Stimulated activated CD4-positive, alpha-beta T cell treated with anti-CD3 and anti-CD28 coated beads, Interleukin-12 subunit alpha, Interleukin-12 subunit beta, amount 100 ng/mL, for 4 hours (primary cell): ENCODE data around the gene ZNF579.

ENCODE experiments used
- DNase-seq: peaks from one replicate; pipeline ENCODE4 v3.0.0-alpha.2; 2020

The ZNF579 gene

DNA sequence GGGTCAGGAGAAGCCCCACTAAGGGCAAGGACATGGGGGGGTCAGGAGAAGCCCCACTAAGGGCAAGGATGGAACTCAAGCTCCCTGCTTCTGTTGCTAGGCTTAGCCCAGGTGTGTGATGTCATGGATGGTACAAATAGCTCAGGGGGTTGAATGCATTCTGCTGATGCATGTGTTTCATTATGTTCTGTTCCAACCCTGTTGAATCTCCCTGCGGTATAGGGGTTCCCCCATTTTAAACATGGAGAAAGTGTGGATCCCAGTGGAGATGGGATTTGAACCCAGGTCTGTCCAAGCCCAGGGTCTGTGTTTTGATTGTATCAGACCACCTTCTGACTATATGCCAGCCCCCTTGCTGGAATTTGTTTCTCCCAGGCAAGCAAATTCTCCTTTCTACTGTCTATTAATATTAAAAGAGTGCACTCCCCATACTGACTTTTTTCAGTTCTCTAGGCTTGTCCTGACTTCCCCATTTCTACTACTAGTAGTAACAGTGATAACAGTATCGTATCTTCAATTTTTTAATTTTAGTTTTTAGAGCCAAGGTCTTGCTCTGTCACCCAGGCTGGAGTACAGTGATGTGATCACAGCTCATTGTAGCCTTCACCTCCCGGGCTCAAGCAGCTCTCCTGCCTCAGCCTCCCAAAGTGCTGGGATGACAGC is 31.5 kb upstream of the ZNF579 start:
- DNase-seq: no peak

DNA sequence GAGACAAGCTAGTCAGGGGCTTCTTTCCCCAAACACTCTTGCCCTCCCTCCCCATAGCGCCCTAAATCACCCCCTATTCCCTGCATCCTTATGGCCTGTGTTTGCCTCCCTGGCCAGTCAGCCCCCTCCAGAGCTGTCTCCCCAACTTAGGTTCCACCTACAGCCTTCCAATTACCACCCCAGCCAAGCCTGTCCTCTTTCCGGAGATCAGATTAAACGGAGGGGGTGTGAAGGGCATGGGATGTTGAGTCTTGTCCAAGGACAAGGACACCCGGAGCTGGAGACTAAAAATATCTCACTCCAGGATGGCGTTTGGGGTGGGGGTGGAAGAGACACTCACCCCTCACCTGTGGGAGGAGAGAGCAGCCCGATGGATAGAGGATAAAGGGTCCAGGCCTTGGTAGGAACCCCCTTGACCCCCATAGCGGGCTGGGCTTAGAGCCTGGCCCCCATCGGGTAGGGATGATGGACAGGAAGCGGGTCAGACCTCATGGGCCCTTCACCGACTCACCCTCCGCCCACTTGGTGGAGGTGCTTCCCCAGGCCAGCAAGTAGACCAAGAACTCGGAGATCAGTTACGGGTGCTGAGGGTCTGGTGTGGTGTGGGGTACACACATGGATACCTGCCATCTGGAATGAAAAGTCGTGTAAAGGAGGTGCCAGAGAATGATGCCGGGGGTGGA is 30.8 kb upstream of the ZNF579 start:
- no peak for DNase-seq

DNA sequence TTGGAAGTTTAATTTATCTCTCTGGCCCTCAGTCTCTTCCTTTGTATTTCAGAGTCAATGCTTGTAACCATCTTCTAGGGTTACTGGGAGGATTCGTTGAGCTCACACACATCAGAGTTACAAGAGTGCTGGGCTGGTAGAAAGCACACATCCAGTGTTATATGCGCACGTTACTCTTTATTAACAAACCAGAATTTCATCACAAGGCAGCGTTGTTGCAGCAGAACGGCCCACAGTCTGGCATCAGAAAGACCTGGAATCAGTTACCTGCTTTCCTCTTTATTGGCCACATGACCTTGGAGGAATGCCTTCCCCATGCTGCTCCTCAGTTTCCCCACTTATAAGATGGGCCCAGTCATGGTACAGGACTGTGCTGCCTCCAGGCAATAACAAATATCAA is 28.7 kb upstream of the ZNF579 start:
- no peak for DNase-seq

DNA sequence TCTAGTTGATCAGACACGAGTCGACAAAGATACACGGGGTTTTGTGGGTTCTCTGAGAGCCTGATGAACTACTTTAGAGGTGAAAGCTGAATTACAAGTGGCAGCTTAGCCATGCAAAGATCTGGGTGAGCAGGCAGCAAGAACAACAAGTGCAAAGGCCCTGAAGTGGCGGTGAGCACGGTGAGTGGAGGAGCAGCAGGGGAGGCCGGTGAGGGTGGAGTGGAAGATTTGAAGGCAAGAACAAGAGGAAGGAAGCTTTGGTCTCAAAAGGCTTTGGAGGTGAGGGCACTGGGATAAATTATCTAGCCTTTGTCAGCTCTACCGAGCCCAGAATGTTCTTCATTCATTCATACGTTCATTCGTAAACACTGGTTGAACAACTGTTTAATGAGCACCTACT is 26.2 kb upstream of the ZNF579 start:
- no peak for DNase-seq

DNA sequence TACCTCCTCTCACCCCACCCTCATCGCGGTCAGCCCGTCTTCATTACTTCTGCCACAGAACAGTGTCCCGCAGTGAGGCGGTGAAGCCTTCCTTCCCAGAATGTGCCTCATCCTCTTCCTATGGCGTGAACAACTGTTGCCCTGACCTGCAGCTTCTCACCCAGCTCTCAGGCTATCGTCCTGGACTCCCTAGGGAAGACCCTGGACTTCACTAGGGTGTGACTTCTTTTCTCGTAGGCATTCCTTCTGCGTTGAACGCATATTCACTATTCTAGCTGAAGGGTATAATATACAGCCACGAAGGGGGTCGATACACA is 25.8 kb upstream of the ZNF579 start:
- no peak for DNase-seq

DNA sequence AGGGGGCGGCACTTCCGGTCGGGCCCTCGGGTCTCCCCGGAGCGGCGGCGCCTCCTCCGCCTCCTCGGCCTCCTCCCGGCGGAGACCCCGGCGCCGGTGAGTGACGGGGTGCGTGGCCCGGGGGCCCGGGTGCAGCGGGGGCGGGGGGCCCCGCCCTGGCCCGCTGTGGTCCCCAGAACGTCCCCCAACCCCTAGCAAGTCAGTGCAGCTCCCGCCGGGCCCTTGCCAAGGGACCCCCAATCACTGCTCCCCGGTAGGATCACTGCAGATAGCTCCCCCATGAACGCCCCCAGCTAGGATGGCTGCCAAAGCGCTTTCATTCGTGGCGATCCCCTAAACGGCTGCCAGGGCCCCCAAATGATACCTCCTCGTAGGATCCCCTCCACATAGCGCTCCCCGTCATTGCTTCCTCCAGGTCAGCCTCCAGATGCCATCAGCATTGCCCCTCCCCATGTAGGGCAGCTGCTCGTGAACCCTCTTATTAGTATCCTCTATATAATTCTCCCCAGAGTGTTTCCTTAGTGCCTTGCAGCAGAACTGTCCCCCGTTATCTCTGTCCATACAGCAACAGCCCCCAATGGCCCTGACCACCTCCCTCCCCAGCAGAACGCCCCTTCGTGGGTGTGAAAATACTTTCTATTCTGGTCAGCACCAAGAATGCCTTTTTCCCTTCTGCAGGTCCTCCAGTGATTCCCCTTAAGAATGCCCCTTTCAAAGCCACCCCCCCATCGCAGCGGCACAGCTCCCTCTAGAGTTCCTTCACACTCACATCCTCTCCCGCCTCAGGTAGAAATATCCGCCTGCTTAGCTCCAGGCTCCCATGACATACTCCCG is 25.2 kb upstream of the ZNF579 start, which contains the start of gene ZNF865:
TSS of gene ZNF865 (plus strand) at position 11 of the 834 bp plus-strand sequence. CDS start 7,972 bp downstream, outside the sequence.
- DNase-seq: peak; percentile 62

DNA sequence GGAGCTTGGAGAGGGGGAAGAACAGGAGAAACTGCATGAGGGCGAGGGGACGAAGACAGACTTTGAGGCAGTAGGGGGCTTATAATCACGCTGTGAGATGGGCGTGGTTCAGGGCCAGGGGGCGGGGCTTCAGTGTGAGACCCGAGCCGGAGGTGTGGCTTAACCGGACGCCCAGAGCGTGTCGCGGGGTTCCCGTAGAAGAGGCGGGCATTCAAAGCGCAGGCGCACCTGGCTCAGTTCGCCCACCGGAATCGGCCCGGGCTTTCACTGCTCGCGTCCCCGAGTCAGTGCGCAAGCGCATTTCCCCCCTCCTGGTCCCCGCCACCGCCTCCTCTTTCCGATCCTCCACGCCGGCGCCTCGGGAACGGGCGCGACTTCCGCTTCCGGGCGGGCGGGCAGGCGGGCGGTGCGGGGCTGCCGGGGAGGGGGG is 24.6 kb upstream of the ZNF579 start:
- DNase-seq: peak; percentile 99

DNA sequence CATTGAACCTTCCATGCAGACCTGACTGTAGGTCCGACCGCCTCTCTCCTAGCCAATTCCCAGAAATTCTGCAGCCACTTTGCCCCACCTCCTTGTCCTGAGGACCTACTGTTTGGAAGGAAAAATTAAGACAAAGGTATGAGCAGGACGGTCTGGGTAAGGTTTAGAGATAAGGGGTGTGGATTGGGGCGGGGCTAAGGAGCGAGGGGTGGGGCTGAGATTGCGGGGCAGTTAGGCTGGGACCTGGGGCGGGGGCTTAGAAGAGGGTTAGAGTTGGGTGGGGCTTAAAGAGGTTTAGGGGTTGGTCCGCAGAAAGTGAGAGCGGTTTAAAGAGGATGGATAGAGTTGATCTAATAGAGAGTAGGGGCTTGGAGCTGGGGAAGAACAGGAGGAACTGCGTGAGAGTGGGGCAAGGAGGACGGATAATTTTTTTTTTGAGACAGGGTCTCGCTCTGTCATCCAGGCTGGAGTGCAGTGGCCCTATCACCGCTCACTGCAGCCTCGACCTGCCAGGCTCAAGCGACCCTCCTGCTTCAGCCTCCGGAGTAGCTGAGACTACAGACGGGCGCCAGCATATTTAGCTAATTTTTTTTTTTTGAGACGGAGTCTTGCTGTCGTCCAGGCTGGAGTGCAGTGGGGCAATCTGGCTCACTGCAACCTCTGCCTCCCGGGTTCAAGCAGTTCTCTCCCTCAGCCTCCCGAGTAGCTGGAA is 23.1 kb upstream of the ZNF579 start:
- no peak for DNase-seq

DNA sequence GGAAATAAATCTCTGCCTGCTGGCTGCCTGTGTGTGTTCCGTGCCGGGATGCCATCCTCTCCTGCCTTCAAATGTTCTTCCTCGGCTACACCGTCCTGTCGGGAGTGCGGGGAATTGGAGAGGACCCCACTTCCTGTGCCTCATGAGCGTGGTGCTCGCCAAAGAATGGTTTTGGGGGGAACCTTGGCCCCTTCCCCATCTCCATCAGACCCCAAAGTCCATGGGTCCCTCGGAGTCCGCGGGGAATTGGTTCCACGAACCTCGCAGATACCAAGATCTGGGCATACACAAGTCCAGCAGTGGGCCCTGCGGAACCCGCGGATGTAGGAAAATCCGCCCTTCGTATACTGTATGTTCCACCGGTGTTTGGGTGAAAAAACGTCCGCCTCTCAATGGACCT is 22.5 kb upstream of the ZNF579 start:
- DNase-seq: no peak

DNA sequence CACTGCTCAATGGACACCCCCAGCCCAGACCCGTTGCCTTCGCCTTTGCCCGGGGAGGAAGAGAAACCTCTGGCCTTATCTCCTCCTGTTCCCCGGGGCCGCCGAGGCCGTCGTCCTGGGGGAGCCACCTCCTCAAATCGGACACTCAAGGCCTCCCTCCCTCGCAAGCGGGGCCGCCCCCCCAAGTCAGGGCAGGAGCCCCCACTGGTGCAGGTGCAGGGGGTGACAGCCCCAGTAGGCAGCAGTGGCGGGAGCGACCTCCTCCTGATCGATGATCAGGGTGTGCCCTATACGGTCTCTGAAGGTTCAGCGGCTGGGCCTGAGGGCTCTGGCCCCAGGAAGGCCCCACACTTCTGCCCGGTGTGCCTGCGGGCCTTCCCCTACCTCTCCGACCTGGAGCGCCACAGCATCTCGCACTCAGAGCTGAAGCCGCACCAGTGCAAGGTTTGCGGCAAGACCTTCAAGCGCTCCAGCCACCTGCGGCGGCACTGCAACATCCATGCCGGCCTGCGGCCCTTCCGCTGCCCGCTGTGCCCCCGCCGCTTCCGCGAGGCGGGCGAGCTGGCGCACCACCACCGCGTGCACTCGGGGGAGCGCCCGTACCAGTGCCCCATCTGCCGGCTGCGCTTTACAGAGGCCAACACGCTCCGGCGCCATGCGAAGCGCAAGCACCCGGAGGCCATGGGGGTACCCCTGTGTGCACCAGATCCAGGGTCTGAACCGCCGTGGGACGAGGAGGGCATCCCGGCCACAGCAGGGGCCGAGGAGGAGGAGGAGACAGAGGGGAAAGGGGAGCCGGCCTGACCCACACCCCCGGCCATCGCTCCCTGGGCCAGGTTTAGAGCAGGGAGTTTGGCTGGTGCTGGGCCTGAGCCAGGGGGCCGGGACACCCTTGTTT is 21.7 kb upstream of the ZNF579 start:
- no peak for DNase-seq

DNA sequence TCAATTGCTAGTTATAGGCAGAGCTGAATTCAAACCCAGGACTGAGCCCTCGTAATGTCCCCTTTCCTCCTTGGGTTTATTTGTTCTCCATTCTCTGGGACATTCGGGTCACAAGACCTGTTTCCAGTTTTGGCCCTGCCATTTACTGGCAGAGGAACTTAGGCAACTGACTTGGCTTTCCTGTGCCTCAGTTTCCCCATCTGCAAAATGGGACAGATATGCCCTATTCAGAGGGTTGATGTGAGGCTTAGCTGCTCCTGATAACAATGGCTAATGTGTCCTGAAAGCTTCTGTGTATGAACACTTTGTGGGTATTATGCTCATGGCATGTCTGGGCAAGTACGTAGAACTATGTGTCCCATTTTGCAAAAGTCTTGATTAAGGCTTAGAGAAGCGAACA is 20.4 kb upstream of the ZNF579 start:
- no peak for DNase-seq

DNA sequence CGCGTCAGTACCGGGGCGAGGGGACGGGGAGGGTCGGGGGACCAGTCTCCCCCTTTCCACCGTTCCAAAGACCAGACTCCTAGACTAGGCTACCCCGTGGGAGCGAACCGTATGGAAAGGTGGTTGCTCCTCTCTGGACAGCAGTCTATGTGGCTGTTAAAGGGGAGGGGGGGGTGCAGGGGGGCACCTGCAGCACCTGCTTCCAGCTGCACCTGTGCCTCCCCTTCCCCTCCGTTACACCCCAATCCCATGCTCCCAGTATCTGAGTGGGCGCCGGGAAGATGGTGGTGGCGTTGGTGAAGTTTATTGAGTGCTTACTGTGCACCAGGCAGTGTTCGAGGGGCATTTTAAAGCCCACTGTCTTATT is 20.0 kb upstream of the ZNF579 start:
- no peak for DNase-seq

DNA sequence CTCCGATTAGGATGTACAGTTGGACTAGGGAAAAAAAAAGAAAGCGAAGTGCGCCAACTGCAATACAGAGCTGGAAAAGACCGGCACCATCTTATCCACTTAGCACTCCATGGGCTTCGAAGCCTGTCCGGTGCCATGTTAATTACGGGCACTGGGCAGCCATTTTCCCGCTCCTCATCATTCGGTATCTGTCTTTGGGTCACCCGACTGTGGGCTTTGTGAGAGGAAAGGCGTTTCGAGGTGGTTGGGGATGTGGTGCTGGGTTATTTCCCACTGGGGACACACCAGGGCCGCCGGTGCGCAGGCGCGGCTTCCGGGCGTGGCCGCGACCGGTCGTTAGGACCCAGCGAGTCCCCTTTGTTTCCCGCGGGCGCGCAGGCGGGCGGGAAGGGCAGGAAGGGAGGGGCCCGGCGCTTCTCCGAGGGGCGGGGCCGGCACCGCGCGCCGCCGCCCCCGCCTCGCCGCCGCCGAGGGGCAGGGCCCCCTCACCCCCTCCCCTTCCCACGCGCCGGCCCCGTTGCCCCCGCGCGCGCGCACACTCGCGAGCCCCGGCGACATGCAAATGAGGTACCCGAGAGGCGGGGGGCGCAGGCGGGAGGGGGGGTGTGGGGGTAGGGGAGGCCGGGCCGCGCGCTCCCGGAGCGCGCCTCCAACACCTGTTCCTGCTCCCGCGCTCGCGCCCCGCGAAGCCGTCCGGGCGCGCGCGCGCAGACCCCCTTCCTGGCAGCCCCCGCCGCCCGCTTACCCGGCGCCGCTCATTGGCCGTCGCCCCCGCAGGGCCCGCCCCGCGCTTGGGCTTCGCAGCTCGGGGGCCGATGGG is 19.4 kb upstream of the ZNF579 start, which contains the start of gene ZNF524:
TSS of gene ZNF524 (plus strand) at position 447 of the 820 bp plus-strand sequence. CDS start 1,825 bp downstream, outside the sequence.
- peak; percentile 81 for DNase-seq

DNA sequence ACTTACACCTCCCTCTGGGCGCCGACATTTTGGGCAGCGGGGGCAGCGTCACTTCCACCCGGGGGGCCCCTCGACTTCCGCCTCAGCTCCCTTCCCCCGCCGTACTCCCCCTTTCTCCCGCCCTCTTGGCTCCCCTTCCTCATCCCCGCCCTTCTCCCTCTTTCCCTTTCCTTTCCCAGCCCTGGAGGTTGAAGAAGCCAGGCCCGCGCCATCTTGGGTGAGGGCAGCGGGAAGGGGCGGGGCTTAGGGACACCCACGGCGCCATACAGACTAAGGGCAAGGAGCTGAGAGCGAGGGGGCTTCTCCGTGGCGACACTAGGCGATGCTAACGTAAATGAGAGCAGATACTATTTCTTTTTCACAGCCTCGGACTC is 18.8 kb upstream of the ZNF579 start, which contains the start of gene FIZ1:
TSS of gene FIZ1 (minus strand) at position 50 of the 374 bp plus-strand sequence. CDS start 1,652 bp downstream, outside the sequence.
- DNase-seq: peak; percentile 95

DNA sequence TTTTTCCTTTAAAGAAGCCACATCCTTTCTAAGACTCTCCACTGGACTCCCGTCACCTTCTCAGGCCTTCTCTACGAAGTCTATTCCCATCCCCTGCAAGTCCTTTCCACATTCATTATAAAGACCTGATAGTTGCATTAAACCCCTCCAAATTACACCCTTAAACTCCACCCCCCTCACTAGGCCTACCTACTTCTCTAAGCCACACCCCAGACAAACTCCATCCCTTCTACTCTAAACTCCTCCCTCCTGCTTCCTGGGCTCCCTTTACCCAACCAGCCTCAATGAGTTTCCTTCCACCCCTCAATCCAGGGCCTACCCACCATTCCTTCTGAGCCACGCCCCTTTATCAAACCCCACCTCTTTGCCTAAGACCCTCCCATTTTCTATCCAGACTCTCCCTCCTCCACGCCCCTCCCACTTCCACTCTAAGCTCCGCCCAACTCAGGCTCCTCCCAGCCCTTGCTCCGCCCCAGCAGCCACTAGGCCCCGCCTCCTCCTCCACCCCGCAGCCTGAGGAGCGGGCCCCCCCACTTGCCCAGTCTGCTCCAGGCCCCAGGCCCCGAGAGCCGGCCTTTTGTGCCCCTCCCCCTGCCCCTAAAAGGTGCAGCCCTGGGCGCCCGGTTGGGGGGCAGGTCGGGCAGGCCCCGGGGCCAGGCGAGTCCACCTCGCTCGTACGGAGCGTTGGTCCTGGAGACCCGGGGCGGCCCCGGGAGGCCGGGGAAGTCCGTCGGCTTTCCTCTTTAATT is 18.2 kb upstream of the ZNF579 start:
- DNase-seq: peak; percentile 88

DNA sequence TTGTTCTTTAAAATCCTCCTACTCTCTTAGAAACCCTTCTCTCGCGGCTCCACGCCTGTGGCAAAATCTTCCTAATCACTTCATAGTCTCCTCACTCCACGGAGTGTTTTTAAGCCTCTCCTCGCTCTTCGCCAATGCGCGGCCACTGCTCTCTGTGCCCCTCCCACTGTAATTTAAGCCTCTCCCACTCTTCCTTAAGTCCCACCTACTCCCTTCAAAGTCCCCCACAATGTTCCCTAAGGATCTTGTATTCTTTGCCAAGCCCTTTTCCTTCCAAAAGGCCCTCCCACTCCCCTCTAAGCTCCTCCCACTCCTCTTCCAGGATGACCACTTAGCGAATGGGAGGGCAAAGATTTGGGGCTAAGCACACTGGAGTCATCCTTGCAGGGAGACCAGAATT is 17.4 kb upstream of the ZNF579 start:
- DNase-seq: no peak

DNA sequence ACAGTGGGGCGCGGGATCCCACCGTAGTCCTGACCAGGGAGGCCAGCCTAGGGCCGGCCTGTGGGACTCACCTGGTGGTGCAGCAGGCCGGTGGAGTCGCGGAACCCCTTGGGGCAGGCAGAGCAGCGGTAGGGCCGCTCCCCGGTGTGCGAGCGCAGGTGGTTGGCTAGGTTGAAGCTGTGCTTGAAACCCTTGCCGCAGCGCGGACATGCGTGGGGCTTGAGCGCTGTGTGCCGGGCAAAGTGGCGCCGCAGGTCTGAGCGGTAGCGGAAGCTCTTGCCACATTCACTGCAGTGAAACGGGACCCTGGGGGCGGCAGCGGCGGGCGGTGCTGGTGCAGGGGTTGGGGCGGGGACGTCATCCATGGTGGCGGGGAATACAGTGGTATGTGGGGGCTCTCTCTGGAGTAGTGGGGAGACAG is 16.9 kb upstream of the ZNF579 start:
- DNase-seq: no peak

DNA sequence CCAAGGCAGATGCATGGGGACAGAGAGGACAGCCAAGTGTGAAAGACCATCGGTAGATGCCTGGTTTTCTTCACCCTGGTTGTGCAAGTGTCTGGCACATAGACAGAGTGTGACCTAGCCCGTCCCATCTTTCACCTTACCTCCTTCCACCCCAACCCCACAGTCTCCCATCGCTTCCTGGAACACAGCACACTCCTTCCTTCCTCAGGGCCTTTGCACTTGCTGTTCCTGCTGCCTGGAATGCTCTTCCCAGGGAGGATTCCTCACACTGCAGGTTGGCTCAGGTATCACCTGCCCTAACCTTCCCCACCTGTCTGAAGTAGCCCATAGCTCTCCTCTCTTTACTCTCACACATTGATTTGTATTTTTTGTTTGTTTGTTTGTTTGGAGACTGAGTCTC is 15.7 kb upstream of the ZNF579 start:
- DNase-seq: no peak

DNA sequence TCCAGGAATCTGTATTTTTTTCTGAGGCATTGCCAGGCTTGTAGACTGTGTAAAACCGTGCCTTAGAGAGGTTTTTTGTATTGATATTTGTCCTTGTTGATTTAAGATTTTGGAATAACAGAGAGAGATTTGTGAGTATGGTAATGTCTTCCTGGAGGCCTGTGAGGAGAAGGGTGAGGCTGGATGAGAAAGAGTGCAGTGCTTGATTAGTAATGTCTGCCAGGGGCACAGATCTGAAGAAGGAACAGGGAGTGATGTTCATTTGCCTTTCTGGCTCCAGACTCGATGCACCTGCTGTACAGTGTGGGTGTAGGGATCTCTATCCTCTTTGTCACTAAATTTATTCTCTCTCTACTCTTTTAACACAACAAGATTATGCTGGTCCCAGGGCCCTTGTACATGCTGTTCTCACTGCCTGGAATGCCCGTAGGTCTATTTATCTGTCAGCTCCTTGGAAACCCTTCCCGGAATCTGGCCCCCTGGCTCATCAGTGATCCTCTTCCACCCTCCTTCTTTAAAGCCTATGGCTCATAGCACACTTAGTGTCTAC is 14.4 kb upstream of the ZNF579 start:
- DNase-seq: no peak
